ENCODE measurements around the gene RASD2. TPM values are rescaled to one million over a fixed set of nuclear protein-coding genes. Genes with fewer than 3 reads are reported as not detected.

RASD2 gene
- total RNA-seq, 1 experiment from 2014 or later, result 3.1 TPM

DNA sequence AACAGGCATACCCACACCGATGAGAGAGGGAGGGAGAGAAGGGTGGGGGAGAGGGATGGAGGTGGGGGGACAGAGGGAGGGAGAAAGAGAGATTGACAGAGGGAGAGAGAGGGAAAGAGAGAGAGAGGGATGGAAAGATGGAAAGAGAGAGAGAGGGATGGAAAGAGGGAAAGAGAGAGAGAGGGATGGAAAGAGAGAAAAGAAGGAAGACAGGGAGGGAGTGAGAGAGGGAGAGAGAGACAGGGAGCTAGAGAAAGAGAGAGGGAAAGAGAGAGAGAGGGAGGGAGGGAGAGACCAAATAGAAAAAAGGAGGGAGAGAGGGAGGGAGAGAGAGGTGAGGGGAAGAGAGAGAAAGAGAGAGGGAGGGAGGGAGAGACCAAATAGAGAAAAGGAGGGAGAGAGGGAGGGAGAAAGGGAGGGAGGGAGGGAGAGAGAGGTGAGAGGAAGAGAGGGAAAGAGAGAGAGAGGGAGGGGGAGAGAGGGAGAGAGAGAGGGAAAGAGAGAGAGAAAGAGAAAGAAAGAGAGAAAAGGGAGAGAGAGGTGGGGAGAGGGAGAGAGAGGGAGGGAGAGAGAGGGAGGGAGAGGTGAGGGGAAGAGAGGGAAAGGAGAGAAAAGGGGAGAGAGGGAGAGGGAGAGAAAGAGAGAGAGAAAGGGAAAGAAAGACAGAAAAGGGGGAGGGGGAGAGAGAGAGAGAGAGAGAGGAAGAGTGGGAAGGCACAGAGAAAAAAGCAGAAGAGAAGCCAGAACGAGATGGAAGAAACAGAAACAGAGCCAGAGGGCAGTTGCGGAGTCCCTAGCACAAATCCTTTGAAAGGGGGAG, 52.6 kb downstream of the RASD2 start:
- CTCF ChIA-PET, result interaction anchor here (0.7 to 1.6 kb wide), 3 partner anchors 23 to 162 kb away, joined by 4 to 9 read pairs (median 6); partner anchors contain the start of gene MB
- POLR2A ChIA-PET, result no interaction called here
- H3K4me1 Mint-ChIP-seq, result peaks cover 15% of the 10 kb centered on the region
- ATAC-seq (no peak), DNase-seq (ENCODE audit: low spot score) (no peak)
- H3K27ac Mint-ChIP-seq, result no peak overlapping the region
- no peak for TF ChIP-seq NR1H2 (CRISPR knock-in tag; IDR thresholded peaks at IDR 0.05)
- TF ChIP-seq ZBTB21 (CRISPR knock-in tag; IDR thresholded peaks at IDR 0.05; ENCODE audit: borderline replicate concordance), result no peak
- TF ChIP-seq, protein P1, sequence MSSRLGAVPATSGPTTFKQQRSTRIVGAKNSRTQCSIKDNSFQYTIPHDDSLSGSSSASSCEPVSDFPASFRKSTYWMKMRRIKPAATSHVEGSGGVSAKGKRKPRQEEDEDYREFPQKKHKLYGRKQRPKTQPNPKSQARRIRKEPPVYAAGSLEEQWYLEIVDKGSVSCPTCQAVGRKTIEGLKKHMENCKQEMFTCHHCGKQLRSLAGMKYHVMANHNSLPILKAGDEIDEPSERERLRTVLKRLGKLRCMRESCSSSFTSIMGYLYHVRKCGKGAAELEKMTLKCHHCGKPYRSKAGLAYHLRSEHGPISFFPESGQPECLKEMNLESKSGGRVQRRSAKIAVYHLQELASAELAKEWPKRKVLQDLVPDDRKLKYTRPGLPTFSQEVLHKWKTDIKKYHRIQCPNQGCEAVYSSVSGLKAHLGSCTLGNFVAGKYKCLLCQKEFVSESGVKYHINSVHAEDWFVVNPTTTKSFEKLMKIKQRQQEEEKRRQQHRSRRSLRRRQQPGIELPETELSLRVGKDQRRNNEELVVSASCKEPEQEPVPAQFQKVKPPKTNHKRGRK (CRISPR knock-in tag; IDR thresholded peaks at IDR 0.05; ENCODE audit: borderline replicate concordance), result peak; percentile 92; the same call in 1 of the 2 replicates
- TF ChIP-seq OVOL2 (CRISPR knock-in tag; IDR thresholded peaks at IDR 0.05; ENCODE audit: borderline replicate concordance), result no peak
- peaks cover 5% of the 10 kb centered on the region; the same call in 1 of the 2 replicates for H3K27me3 Mint-ChIP-seq (ENCODE audit: low read depth)
- no peak overlapping the region for H3K4me3 Mint-ChIP-seq
- no peaks in the 10 kb centered on the region for H3K9me3 Mint-ChIP-seq
- no peaks in the 10 kb centered on the region for H3K36me3 Mint-ChIP-seq

DNA sequence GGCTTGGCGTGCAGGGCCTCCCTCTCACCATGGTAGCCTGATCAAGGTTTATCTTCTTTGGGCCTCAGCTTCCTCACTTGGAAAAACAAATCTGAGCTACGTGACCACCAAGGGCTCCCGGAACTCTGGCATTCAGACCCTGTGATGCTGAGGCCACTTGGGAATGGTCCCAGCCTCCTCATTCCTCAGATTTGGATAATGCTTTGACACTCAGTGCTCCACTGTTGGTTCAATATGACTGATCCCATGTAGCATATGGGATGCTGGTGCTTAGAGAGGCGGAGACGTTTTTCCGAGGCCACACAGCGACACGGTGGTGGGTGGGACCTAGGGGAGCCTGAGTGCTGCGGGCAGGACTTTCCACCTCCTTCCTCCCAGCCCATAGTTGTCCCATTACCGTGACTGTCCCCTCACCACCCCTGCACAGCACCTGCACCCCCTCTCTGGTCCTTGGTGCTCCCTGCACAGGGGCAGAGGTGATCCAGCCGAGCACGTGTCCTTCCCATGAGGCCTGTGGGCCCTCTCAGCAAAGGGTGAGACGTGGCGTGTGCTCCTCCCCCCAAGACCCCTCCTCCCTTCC, 53.4 kb downstream of the RASD2 start:
- TF ChIP-seq, protein P2, sequence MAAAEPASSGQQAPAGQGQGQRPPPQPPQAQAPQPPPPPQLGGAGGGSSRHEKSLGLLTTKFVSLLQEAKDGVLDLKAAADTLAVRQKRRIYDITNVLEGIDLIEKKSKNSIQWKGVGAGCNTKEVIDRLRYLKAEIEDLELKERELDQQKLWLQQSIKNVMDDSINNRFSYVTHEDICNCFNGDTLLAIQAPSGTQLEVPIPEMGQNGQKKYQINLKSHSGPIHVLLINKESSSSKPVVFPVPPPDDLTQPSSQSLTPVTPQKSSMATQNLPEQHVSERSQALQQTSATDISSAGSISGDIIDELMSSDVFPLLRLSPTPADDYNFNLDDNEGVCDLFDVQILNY (CRISPR knock-in tag; IDR thresholded peaks at IDR 0.05), result no peak
- TF ChIP-seq, protein P3, sequence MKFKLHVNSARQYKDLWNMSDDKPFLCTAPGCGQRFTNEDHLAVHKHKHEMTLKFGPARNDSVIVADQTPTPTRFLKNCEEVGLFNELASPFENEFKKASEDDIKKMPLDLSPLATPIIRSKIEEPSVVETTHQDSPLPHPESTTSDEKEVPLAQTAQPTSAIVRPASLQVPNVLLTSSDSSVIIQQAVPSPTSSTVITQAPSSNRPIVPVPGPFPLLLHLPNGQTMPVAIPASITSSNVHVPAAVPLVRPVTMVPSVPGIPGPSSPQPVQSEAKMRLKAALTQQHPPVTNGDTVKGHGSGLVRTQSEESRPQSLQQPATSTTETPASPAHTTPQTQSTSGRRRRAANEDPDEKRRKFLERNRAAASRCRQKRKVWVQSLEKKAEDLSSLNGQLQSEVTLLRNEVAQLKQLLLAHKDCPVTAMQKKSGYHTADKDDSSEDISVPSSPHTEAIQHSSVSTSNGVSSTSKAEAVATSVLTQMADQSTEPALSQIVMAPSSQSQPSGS (CRISPR knock-in tag; IDR thresholded peaks at IDR 0.05; ENCODE audit: borderline replicate concordance, low read depth), result no peak
- TF ChIP-seq SP1 (CRISPR knock-in tag; conservative IDR thresholded peaks at IDR 0.05) (no peak), ZNF396 (CRISPR knock-in tag; IDR thresholded peaks at IDR 0.05; ENCODE audit: borderline replicate concordance) (no peak), ZNF232 (CRISPR knock-in tag; IDR thresholded peaks at IDR 0.05) (no peak), ZNF219 (CRISPR knock-in tag; IDR thresholded peaks at IDR 0.05; ENCODE audit: borderline replicate concordance) (no peak), IRF2 (CRISPR knock-in tag; IDR thresholded peaks at IDR 0.05; ENCODE audit: borderline replicate concordance, low read depth) (no peak), ZNF416 (CRISPR knock-in tag; IDR thresholded peaks at IDR 0.05) (no peak)
- TF ChIP-seq, protein P4, sequence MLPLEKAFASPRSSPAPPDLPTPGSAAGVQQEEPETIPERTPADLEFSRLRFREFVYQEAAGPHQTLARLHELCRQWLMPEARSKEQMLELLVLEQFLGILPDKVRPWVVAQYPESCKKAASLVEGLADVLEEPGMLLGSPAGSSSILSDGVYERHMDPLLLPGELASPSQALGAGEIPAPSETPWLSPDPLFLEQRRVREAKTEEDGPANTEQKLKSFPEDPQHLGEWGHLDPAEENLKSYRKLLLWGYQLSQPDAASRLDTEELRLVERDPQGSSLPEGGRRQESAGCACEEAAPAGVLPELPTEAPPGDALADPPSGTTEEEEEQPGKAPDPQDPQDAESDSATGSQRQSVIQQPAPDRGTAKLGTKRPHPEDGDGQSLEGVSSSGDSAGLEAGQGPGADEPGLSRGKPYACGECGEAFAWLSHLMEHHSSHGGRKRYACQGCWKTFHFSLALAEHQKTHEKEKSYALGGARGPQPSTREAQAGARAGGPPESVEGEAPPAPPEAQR (CRISPR knock-in tag; IDR thresholded peaks at IDR 0.05), result no peak
- TF ChIP-seq, protein P5, sequence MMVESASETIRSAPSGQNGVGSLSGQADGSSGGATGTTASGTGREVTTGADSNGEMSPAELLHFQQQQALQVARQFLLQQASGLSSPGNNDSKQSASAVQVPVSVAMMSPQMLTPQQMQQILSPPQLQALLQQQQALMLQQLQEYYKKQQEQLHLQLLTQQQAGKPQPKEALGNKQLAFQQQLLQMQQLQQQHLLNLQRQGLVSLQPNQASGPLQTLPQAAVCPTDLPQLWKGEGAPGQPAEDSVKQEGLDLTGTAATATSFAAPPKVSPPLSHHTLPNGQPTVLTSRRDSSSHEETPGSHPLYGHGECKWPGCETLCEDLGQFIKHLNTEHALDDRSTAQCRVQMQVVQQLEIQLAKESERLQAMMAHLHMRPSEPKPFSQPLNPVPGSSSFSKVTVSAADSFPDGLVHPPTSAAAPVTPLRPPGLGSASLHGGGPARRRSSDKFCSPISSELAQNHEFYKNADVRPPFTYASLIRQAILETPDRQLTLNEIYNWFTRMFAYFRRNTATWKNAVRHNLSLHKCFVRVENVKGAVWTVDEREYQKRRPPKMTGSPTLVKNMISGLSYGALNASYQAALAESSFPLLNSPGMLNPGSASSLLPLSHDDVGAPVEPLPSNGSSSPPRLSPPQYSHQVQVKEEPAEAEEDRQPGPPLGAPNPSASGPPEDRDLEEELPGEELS (CRISPR knock-in tag; IDR thresholded peaks at IDR 0.05), result no peak
- TF ChIP-seq, protein P6, sequence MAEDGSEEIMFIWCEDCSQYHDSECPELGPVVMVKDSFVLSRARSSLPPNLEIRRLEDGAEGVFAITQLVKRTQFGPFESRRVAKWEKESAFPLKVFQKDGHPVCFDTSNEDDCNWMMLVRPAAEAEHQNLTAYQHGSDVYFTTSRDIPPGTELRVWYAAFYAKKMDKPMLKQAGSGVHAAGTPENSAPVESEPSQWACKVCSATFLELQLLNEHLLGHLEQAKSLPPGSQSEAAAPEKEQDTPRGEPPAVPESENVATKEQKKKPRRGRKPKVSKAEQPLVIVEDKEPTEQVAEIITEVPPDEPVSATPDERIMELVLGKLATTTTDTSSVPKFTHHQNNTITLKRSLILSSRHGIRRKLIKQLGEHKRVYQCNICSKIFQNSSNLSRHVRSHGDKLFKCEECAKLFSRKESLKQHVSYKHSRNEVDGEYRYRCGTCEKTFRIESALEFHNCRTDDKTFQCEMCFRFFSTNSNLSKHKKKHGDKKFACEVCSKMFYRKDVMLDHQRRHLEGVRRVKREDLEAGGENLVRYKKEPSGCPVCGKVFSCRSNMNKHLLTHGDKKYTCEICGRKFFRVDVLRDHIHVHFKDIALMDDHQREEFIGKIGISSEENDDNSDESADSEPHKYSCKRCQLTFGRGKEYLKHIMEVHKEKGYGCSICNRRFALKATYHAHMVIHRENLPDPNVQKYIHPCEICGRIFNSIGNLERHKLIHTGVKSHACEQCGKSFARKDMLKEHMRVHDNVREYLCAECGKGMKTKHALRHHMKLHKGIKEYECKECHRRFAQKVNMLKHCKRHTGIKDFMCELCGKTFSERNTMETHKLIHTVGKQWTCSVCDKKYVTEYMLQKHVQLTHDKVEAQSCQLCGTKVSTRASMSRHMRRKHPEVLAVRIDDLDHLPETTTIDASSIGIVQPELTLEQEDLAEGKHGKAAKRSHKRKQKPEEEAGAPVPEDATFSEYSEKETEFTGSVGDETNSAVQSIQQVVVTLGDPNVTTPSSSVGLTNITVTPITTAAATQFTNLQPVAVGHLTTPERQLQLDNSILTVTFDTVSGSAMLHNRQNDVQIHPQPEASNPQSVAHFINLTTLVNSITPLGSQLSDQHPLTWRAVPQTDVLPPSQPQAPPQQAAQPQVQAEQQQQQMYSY (CRISPR knock-in tag; IDR thresholded peaks at IDR 0.05), result no peak
- CTCF ChIA-PET, result interaction anchor here (1.2 kb wide), 1 partner anchor 37 kb away, joined by 6 read pairs; no protein-coding TSS in a partner anchor
- H3K27ac Mint-ChIP-seq, result no peak overlapping the region
- H3K4me1 Mint-ChIP-seq, result peaks cover 15% of the 10 kb centered on the region
- H3K4me3 Mint-ChIP-seq, result no peak overlapping the region
- ATAC-seq (no peak), DNase-seq (ENCODE audit: low spot score) (no peak)
- no peaks in the 10 kb centered on the region for H3K9me3 Mint-ChIP-seq
- H3K27me3 Mint-ChIP-seq (ENCODE audit: low read depth), result peaks cover 5% of the 10 kb centered on the region; the same call in 1 of the 2 replicates
- no peaks in the 10 kb centered on the region for H3K36me3 Mint-ChIP-seq
- POLR2A ChIA-PET, result no interaction called here
